NB4 (cell line): ENCODE results near the gene PRKG1.

ENCODE experiments used
- DNase-seq: peaks from one replicate; pipeline ENCODE4 v3.0.0; 2010; ENCODE audit warnings: low read depth
- H3K4me3 ChIP-seq: one replicate; pipeline ENCODE4 v1.5.1; 2011; ENCODE audit warnings: mild to moderate bottlenecking, low read depth, low read length, moderate library complexity
- MYC ChIP-seq: IDR thresholded peaks from 2 replicates; pipeline ENCODE4 v1.6.1; 2011; ENCODE audit warnings: low read depth, low read length
- POLR2A ChIP-seq: IDR thresholded peaks from 2 replicates; pipeline ENCODE4 v1.6.1; 2011; ENCODE audit warnings: mild to moderate bottlenecking; ENCODE audit not compliant: insufficient read length; ENCODE audit errors: extremely low read depth
- TF ChIP-seq, protein P1 (sequence below): IDR thresholded peaks from 2 replicates; pipeline ENCODE4 v1.6.1; 2011; ENCODE audit warnings: low read depth, low read length
- TF ChIP-seq, protein P2 (sequence below): IDR thresholded peaks from one replicate; pipeline ENCODE4 v1.5.1; 2012; ENCODE audit warnings: low read depth, low read length

The PRKG1 gene

DNA sequence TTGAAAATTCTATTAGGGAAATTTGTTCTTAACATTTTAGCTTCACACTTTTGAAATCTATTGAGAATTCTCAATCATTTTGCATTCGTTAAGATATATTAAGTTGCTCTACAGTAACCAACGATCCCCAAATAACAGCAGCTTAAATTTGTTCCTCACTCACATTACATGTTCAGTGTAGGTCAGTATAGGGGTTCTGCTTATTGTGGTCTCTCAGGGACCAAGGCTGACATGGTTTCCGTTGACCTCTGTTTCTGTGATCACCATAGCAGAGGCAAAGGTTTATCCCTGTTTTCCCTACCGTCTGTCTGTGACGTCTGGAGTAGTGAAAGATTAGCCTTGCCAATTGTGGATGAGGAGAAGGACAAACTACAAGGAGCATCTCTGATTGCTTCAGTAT lies 860.1 kb downstream of the PRKG1 start:
- no peak for TF ChIP-seq POLR2A
- TF ChIP-seq, protein P1, sequence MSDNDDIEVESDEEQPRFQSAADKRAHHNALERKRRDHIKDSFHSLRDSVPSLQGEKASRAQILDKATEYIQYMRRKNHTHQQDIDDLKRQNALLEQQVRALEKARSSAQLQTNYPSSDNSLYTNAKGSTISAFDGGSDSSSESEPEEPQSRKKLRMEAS, result no peak
- TF ChIP-seq, protein P2, sequence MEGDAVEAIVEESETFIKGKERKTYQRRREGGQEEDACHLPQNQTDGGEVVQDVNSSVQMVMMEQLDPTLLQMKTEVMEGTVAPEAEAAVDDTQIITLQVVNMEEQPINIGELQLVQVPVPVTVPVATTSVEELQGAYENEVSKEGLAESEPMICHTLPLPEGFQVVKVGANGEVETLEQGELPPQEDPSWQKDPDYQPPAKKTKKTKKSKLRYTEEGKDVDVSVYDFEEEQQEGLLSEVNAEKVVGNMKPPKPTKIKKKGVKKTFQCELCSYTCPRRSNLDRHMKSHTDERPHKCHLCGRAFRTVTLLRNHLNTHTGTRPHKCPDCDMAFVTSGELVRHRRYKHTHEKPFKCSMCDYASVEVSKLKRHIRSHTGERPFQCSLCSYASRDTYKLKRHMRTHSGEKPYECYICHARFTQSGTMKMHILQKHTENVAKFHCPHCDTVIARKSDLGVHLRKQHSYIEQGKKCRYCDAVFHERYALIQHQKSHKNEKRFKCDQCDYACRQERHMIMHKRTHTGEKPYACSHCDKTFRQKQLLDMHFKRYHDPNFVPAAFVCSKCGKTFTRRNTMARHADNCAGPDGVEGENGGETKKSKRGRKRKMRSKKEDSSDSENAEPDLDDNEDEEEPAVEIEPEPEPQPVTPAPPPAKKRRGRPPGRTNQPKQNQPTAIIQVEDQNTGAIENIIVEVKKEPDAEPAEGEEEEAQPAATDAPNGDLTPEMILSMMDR, result no peak
- TF ChIP-seq MYC, result no peak
- no peak for DNase-seq
- H3K4me3 ChIP-seq, result no peak overlapping the region

DNA sequence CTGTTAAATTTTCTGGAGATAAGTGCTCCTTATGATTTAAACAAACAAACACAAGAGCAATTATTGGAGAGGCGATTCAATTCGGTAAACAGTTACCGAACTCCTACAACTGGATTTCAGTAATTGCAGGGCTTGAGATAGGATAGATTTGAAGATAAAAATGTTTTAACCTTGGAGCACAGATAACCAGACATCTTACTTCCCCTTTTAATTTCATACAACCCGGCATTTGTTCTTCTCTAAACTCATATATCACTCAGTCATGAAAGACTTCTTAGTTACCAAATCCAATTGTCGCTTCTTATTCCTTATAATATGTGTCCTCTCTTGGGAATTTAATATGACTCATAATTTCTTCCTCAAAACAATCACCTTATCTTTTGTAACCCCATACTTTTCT lies 861.1 kb downstream of the PRKG1 start:
- TF ChIP-seq MYC, result no peak
- no peak for TF ChIP-seq POLR2A
- TF ChIP-seq, protein P2, result no peak
- TF ChIP-seq, protein P1, result no peak
- DNase-seq, result no peak
- H3K4me3 ChIP-seq, result no peak overlapping the region

DNA sequence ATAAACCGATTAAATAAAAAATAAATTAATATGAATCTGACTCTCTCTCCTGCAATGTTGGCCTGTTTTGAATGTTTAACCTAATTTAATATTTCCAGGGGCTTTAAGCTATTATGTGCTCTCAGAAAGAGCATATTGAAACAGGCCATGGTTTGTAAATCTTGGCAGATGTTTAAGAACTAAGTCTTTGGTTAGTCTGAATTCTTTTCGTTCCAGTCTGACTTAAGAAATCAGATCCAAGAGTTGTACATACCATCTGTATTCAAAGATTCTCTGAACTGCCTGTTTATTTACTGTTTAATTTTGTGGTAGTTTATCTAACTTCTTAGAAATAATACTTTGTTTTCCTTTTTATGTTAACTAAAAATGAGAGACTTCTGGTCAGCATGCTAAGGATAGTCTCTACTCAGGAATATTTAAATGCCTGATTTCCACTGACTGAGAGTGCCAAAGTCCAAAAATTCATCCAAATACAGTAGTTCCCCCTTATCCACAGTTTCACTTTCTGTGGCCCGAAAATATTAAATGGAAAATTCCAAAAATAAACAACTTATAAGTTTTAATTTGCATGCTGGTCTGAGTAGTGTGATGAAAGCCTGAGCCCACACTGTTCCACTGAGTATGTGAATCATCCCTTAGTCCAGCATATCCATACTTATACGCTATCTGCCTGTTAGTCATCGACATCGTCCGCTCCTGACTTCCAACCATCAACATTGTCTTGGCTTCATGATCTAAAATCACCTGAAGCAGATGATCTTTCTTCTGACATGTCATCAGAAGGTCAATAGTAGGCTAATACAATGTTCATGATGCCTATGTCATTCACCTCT lies 863.2 kb downstream of the PRKG1 start:
- H3K4me3 ChIP-seq, result no peak overlapping the region
- no peak for DNase-seq
- no peak for TF ChIP-seq POLR2A
- TF ChIP-seq MYC, result no peak

GRCh38 chr10:51950371-51950995 lies 876.2 kb downstream of the PRKG1 start:
- no peak overlapping the region for H3K4me3 ChIP-seq

GRCh38 chr10:51950996-51951555 lies 876.8 kb downstream of the PRKG1 start:
- no peak for TF ChIP-seq POLR2A
- TF ChIP-seq, protein P1, result no peak
- no peak for TF ChIP-seq MYC
- TF ChIP-seq, protein P2, result no peak
- DNase-seq, result no peak

More at GRCh38 chr10:51950371-51950995, 876.2 kb downstream of the PRKG1 start:
- TF ChIP-seq POLR2A, result no peak
- TF ChIP-seq, protein P1, result no peak
- TF ChIP-seq, protein P2, result no peak
- no peak for TF ChIP-seq MYC
- DNase-seq, result no peak

DNA sequence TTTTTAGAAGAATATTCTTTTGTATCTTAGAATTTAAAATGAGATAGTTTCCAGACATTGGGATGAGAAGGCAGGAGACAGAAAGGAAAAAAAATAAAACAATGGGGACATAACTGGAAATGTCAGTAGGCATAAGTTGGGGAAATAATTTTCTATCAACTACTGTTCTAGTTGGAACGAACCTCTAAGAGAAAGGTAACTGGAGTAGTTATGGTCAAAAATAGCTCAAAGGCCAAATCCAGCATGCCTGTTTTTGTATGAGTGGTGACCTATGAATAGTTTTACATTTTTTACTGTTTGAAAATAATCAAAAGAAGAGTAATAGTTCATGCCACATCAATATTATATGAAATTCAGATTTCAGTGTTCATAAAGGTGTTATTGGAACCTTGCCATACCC lies 877.3 kb downstream of the PRKG1 start:
- H3K4me3 ChIP-seq, result no peak overlapping the region
- no peak for DNase-seq
- TF ChIP-seq MYC (no peak), POLR2A (no peak)
- TF ChIP-seq, protein P1, result no peak
- TF ChIP-seq, protein P2, result no peak

More at GRCh38 chr10:51950996-51951555, 876.8 kb downstream of the PRKG1 start:
- H3K4me3 ChIP-seq, result no peak overlapping the region
